Transverse colon (tissue), 4 donors: ENCODE measurements around the gene RGS6. TPM values are rescaled to one million over a fixed set of nuclear protein-coding genes. Genes with fewer than 3 reads are reported as not detected.

ENCODE experiments used
- DNase-seq: peaks from one replicate; pipeline ENCODE4 v3.0.0-alpha.2; 2019
- H3K27ac ChIP-seq, 4 donors: fragments of 200-600 bp; sonication (generic); 2 replicates each; pipeline ENCODE4 v1.5.1; 2016 to 2018; ENCODE audit warnings: inconsistent platforms in 4 of 4
- H3K27me3 ChIP-seq: fragments of 200-600 bp; sonication (generic); 2 replicates; pipeline ENCODE4 v1.5.1; 2017; ENCODE audit warnings: inconsistent platforms
- H3K36me3 ChIP-seq, 4 donors: fragments of 200-600 bp; sonication (generic); 2 replicates each; pipeline ENCODE4 v1.5.1; 2017 to 2019; ENCODE audit warnings: inconsistent platforms in 4 of 4
- H3K4me1 ChIP-seq, 4 donors: fragments of 200-600 bp; sonication (generic); 2 replicates each; pipeline ENCODE4 v1.5.1; 2017 to 2020; ENCODE audit warnings: inconsistent platforms in 4 of 4
- H3K4me3 ChIP-seq, 4 donors: fragments of 200-600 bp; sonication (generic); 1 replicate in 1 of 4; 2 replicates in 3 of 4; pipeline versions ENCODE4 v1.5.1 to v1.6.1; 2017 to 2019; ENCODE audit warnings: inconsistent platforms in 4 of 4
- H3K9me3 ChIP-seq, 2 donors: fragments of 200-600 bp; sonication (generic); 2 replicates each; pipeline ENCODE4 v1.5.1; 2017 to 2019; ENCODE audit warnings: inconsistent platforms in 2 of 2
- EP300 ChIP-seq: sonication (generic); formaldehyde crosslinking; IDR thresholded peaks from one replicate; pipeline ENCODE4 v1.6.1; 2017; ENCODE audit warnings: antibody characterized with exemption, low read depth
- POLR2A ChIP-seq: fragments of 450-650 bp; IDR thresholded peaks from one replicate; pipeline ENCODE4 v1.6.1; 2016; ENCODE audit warnings: antibody characterized with exemption, mild to moderate bottlenecking, moderate library complexity
- POLR2AphosphoS5 ChIP-seq, 3 donors: sonication (generic); formaldehyde crosslinking; IDR thresholded peaks; one replicate each; pipeline ENCODE4 v1.6.1; 2016; ENCODE audit warnings: antibody characterized with exemption in 3 of 3
- WGBS, 2 donors: methylation state at CpG; one replicate each; pipeline ENCODE4 v1.1.5; 2018; ENCODE audit warnings: low coverage in 1 of 2; 5-methylcytosine and 5-hydroxymethylcytosine counted together
- in situ Hi-C, 4 donors: fragments of 200-750 bp; cut with MboI; loops; one replicate each; pipeline versions ENCODE4 v1.15.0 to v1.15.1; 2017; ENCODE audit warnings: low sequenced_read_pairs in 3 of 4, low pct_ligation_motif_present in 1 of 4, low pct_unique_long_range_greater_than_20kb in 1 of 4
- intact Hi-C: fragments of 100-400 bp; cut with DNase I; formaldehyde crosslinking; loops from one replicate; pipeline ENCODE4 v1.15.1; 2023; ENCODE audit warnings: low total_unique reads
- total RNA-seq, 4 donors: library from RNA; depleted of rRNA; stranded (reverse); fragments of >200 nt; gene quantifications; one replicate each; pipeline ENCODE4 v1.1.0, GENCODE V29; 2016
- TF ChIP-seq, protein P1 (sequence below), 5 experiments: fragments of 200-600 bp in 3 of 5; fragments of 450-650 bp in 2 of 5; sonication (generic) in 3 of 5; IDR thresholded peaks; 1 replicate in 2 of 5; 2 replicates in 3 of 5; pipeline ENCODE4 v1.5.1; 2016 to 2017; ENCODE audit warnings: antibody characterized with exemption in 5 of 5, inconsistent platforms in 3 of 5, mild to moderate bottlenecking in 2 of 5, moderate library complexity in 1 of 5

The RGS6 gene
- total RNA-seq, 4 donors from 2014 or later = 0.41 to 0.48 TPM; not detected in 2

DNA sequence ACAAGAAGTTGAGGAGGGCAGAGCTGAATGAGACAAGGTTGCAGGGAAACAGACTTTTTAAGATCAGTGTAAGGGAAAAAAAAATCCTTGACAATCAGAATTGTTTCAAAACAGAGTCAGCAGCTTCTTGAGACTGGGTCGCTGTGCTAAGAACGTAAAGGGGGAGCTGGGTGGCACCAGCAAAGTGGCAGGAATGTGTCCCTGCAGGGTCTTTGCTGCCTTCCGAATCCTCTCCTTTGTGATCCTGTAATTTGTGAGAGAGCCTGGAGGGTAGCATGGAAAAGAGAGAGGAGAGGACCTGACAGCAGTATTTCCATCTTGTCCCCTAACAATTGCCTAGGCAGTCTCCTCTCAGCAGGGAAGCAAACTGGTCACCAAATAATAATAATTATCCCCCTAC is 472.8 kb downstream of the RGS6 start:
- no peak for TF ChIP-seq POLR2AphosphoS5 (IDR thresholded peaks at IDR 0.05)
- TF ChIP-seq, protein P1, sequence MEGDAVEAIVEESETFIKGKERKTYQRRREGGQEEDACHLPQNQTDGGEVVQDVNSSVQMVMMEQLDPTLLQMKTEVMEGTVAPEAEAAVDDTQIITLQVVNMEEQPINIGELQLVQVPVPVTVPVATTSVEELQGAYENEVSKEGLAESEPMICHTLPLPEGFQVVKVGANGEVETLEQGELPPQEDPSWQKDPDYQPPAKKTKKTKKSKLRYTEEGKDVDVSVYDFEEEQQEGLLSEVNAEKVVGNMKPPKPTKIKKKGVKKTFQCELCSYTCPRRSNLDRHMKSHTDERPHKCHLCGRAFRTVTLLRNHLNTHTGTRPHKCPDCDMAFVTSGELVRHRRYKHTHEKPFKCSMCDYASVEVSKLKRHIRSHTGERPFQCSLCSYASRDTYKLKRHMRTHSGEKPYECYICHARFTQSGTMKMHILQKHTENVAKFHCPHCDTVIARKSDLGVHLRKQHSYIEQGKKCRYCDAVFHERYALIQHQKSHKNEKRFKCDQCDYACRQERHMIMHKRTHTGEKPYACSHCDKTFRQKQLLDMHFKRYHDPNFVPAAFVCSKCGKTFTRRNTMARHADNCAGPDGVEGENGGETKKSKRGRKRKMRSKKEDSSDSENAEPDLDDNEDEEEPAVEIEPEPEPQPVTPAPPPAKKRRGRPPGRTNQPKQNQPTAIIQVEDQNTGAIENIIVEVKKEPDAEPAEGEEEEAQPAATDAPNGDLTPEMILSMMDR (IDR thresholded peaks at IDR 0.05) = no peak
- no peak for TF ChIP-seq POLR2A
- no peak for TF ChIP-seq EP300
- H3K27me3 ChIP-seq = no peaks in the 10 kb centered on the region
- H3K9me3 ChIP-seq = no peaks in the 10 kb centered on the region
- H3K36me3 ChIP-seq = no peaks in the 10 kb centered on the region
- H3K4me1 ChIP-seq = no peaks in the 10 kb centered on the region
- H3K27ac ChIP-seq = no peak overlapping the region
- H3K4me3 ChIP-seq = no peak overlapping the region
- in situ Hi-C loops (loop anchor here in 1 of 4 donors (25.0 kb wide), 1 partner anchor 368 kb away; no protein-coding TSS in a partner anchor), intact Hi-C loops (no loop called here)
- 57 to 63% methylated on average over 3 of the region's 3 CpGs for WGBS, 2 donors
- DNase-seq = no peak

DNA sequence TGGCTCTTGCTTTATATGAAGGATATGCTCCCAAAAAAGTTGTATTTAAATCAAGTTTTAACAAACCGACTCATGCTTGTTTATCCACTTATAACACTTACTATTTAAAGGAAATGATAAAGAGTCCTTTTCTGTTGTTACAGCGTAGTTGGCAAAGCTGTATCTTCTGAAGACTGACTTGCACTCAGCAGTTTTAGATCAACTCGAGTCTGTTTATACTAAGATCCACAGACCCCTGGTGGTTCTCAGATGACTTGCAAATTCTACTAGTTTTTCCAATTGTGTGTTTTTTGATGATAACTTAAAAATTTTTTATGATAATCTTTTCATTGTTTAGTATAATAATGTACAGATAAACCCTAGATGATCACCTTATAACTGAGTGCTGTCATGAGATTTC is 475.8 kb downstream of the RGS6 start:
- H3K36me3 ChIP-seq = no peaks in the 10 kb centered on the region
- in situ Hi-C loops = loop anchor here in 1 of 4 donors (25.0 kb wide), 1 partner anchor 371 kb away; no protein-coding TSS in a partner anchor
- H3K9me3 ChIP-seq = no peaks in the 10 kb centered on the region
- WGBS, 2 donors = 71 to 79% methylated on average over 3 of the region's 3 CpGs
- H3K4me1 ChIP-seq = no peaks in the 10 kb centered on the region
- H3K4me3 ChIP-seq = no peak overlapping the region
- H3K27ac ChIP-seq = no peak overlapping the region
- no peaks in the 10 kb centered on the region for H3K27me3 ChIP-seq
- intact Hi-C loops = no loop called here
- no peak for DNase-seq
- TF ChIP-seq POLR2AphosphoS5 (IDR thresholded peaks at IDR 0.05) (no peak), EP300 (no peak), POLR2A (no peak)
- TF ChIP-seq, protein P1 (IDR thresholded peaks at IDR 0.05) = no peak

DNA sequence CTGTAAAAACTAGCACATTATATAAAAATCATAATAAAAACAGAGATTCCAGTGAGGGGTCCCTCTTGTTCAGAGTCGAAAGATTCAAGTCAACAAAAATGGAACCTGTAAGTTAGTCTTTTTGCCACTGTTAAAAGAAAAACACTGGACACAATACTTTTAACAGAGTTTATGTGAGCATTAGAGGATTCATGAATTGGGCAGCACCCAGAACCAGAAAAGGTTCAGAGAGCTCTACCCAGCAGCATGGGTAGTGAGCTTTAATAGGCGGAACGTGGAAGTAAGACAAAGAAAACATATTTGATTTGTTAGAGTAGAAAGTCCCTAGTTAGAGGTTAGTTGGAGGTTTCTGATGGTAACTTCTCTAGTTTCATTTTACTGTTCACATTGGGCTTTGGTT is 476.8 kb downstream of the RGS6 start:
- WGBS, 2 donors = 91 to 92% methylated on average over 3 of the region's 3 CpGs
- Histone ChIP-seq H3K27me3 (no peaks in the 10 kb centered on the region), H3K4me3 (no peak overlapping the region), H3K9me3 (no peaks in the 10 kb centered on the region), H3K27ac (no peak overlapping the region), H3K36me3 (no peaks in the 10 kb centered on the region), H3K4me1 (no peaks in the 10 kb centered on the region)
- intact Hi-C loops = no loop called here
- in situ Hi-C loops = loop anchor here in 1 of 4 donors (25.0 kb wide), 1 partner anchor 372 kb away; no protein-coding TSS in a partner anchor
- no peak for TF ChIP-seq POLR2AphosphoS5 (IDR thresholded peaks at IDR 0.05)
- no peak for TF ChIP-seq POLR2A
- no peak for TF ChIP-seq EP300
- TF ChIP-seq, protein P1 (IDR thresholded peaks at IDR 0.05) = no peak
- no peak for DNase-seq

DNA sequence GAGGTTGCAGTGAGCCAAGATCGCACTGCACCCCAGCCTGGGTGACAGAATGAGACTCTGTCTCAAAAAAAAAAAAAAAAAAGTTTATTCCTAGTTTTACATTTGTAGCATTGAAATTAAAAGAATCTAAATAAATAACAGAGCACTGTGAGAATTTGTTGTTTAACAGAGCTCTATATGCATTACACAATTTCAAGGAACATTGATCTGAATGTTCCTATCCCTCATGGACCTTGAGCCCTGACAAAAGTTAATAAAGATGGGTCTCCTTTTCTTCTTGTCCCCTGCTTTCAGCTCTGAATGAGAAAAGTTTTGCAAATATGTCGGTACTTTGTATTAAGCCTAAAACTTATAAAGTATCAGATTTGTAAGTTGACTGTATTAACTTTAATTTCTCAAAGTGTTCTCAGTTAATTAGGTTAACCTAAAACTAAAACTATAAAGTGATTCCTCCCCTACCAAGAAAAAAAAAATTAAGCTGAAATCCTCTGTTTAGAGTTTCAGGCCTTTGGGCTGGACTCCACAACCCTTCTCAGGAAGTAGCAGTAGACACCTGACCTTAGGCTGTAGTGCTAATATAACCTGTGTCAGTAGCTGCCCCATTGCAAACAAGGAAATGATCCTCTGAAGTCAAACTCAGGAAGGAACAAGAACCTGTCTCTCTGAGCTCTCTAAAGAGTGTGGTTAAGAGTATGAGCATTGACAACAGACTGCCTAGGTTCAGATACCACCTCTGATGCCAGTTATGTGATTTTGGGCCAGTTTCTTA is 484.0 kb downstream of the RGS6 start:
- Histone ChIP-seq H3K9me3 (no peaks in the 10 kb centered on the region), H3K4me3 (no peak overlapping the region), H3K4me1 (no peaks in the 10 kb centered on the region), H3K36me3 (no peaks in the 10 kb centered on the region), H3K27me3 (no peaks in the 10 kb centered on the region), H3K27ac (no peak overlapping the region)
- intact Hi-C loops = no loop called here
- WGBS, 2 donors = 93 to 94% methylated on average over 2 of the region's 2 CpGs
- no peak for DNase-seq
- in situ Hi-C loops = loop anchor here in 1 of 4 donors (25.0 kb wide), 1 partner anchor 379 kb away; no protein-coding TSS in a partner anchor
- TF ChIP-seq POLR2A = no peak
- no peak for TF ChIP-seq EP300
- TF ChIP-seq, protein P1 (IDR thresholded peaks at IDR 0.05) = no peak
- TF ChIP-seq POLR2AphosphoS5 (IDR thresholded peaks at IDR 0.05) = no peak
